Uterus (tissue), 4 donors: Measurements from ENCODE around the gene SLC22A7. TPM values are rescaled to one million over a fixed set of nuclear protein-coding genes. Genes with fewer than 3 reads are reported as not detected.

Source experiments
- DNase-seq, 2 donors: peaks; one replicate each; pipeline ENCODE4 v3.0.0-alpha.2; 2019 to 2020
- H3K27ac ChIP-seq, 2 donors: fragments of 200-600 bp; sonication (generic); 1 replicate in 1 of 2; 2 replicates in 1 of 2; pipeline ENCODE4 v1.5.1; 2016 to 2018
- H3K27me3 ChIP-seq, 2 donors: fragments of 200-600 bp; sonication (generic); one replicate each; pipeline ENCODE4 v1.5.1; 2018 to 2019; ENCODE audit warnings: control low read depth in 1 of 2
- H3K36me3 ChIP-seq, 2 donors: fragments of 200-600 bp; sonication (generic); one replicate each; pipeline ENCODE4 v1.5.1; 2019; ENCODE audit warnings: control low read depth in 1 of 2
- H3K4me1 ChIP-seq, 2 donors: fragments of 200-600 bp; sonication (generic); one replicate each; pipeline ENCODE4 v1.5.1; 2018 to 2019; ENCODE audit warnings: control low read depth in 1 of 2
- H3K4me3 ChIP-seq, 2 donors: fragments of 200-600 bp; sonication (generic); 1 replicate in 1 of 2; 2 replicates in 1 of 2; pipeline ENCODE4 v1.5.1; 2018 to 2019; ENCODE audit warnings: mild to moderate bottlenecking in 1 of 2
- H3K9me3 ChIP-seq, 2 donors: fragments of 200-600 bp; sonication (generic); one replicate each; pipeline ENCODE4 v1.5.1; 2019; ENCODE audit warnings: control low read depth in 1 of 2
- CTCF ChIP-seq, 4 experiments: fragments of 200-600 bp in 2 of 4; fragments of 450-650 bp in 2 of 4; sonication (generic) in 2 of 4; IDR thresholded peaks; one replicate each; pipeline ENCODE4 v1.5.1; 2016 to 2019; ENCODE audit warnings: antibody characterized with exemption in 4 of 4, mild to moderate bottlenecking in 2 of 4, moderate library complexity in 1 of 4
- POLR2A ChIP-seq, 2 donors: fragments of 450-650 bp; IDR thresholded peaks; one replicate each; pipeline ENCODE4 v1.6.1; 2016; ENCODE audit warnings: antibody characterized with exemption in 2 of 2, mild to moderate bottlenecking in 1 of 2, moderate library complexity in 1 of 2
- intact Hi-C: fragments of 100-400 bp; cut with DNase I; formaldehyde crosslinking; loops from one replicate; pipeline ENCODE4 v1.15.1; 2023; ENCODE audit warnings: low total_unique reads
- total RNA-seq, 4 donors: library from RNA; depleted of rRNA in 3 of 4; stranded (reverse); fragments of >200 nt in 3 of 4; gene quantifications; one replicate each; pipeline versions ENCODE4 v1.1.0 to v1.2.4, GENCODE V29; 2014 to 2023
- donor health status: DM: yes; HTN: yes; CAD: no.

SLC22A7 gene
- total RNA-seq, result not detected

GRCh38 chr6:43297644-43298564 is at the start of gene SLC22A7:
SLC22A7 (plus strand) TSS chr6:43298260; CDS start chr6:43298359, 99 bp downstream.
- TF ChIP-seq POLR2A (IDR thresholded peaks at IDR 0.05), result no peak
- no peak for TF ChIP-seq CTCF (IDR thresholded peaks at IDR 0.05)
- H3K4me3 ChIP-seq, result no peak within 1 kb of the TSS
- intact Hi-C loops, result no loop called here
- H3K27ac ChIP-seq, result no peak within 1 kb of the TSS
- H3K4me1 ChIP-seq, result no peaks in the 10 kb centered on the region
- H3K36me3 ChIP-seq, result no peaks in the 10 kb centered on the region
- no peak for DNase-seq
- H3K9me3 ChIP-seq, result no peaks in the 10 kb centered on the region
- no peaks in the 10 kb centered on the region for H3K27me3 ChIP-seq

- DNase-seq, result no peak
Measured at GRCh38 chr6:43248791-43249190, 49.3 kb upstream of the SLC22A7 start.

GRCh38 chr6:43250992-43251373 is 47.1 kb upstream of the SLC22A7 start:
- Histone ChIP-seq H3K36me3 (no peaks in the 10 kb centered on the region), H3K9me3 (no peaks in the 10 kb centered on the region), H3K27me3 (no peaks in the 10 kb centered on the region), H3K4me1 (peaks cover 0 to 3% of the 10 kb centered on the region in 2 donors), H3K4me3 (no peak overlapping the region), H3K27ac (no peak overlapping the region)
- intact Hi-C loops, result no loop called here
- TF ChIP-seq CTCF (IDR thresholded peaks at IDR 0.05) (no peak), POLR2A (IDR thresholded peaks at IDR 0.05) (no peak)
- no peak for DNase-seq

More at GRCh38 chr6:43248791-43249190, 49.3 kb upstream of the SLC22A7 start:
- no peak overlapping the region for H3K4me3 ChIP-seq
- no peaks in the 10 kb centered on the region for H3K9me3 ChIP-seq
- peaks cover 0 to 3% of the 10 kb centered on the region in 2 donors for H3K27me3 ChIP-seq
- TF ChIP-seq CTCF (IDR thresholded peaks at IDR 0.05) (no peak), POLR2A (IDR thresholded peaks at IDR 0.05) (no peak)
- H3K27ac ChIP-seq, result no peak overlapping the region
- peaks cover 0 to 3% of the 10 kb centered on the region in 2 donors for H3K4me1 ChIP-seq
- intact Hi-C loops, result no loop called here
- H3K36me3 ChIP-seq, result no peaks in the 10 kb centered on the region

GRCh38 chr6:43253401-43253800 is 44.7 kb upstream of the SLC22A7 start:
- intact Hi-C loops, result no loop called here

More at GRCh38 chr6:43253401-43253800, 44.7 kb upstream of the SLC22A7 start:
- Histone ChIP-seq H3K27ac (no peak overlapping the region), H3K4me1 (no peaks in the 10 kb centered on the region), H3K4me3 (no peak overlapping the region), H3K27me3 (no peaks in the 10 kb centered on the region), H3K36me3 (no peaks in the 10 kb centered on the region), H3K9me3 (no peaks in the 10 kb centered on the region)
- no peak for DNase-seq
- TF ChIP-seq POLR2A (IDR thresholded peaks at IDR 0.05) (no peak), CTCF (IDR thresholded peaks at IDR 0.05) (no peak)
